Measurements from ENCODE around the gene GLYAT.

- no peak for TF ChIP-seq EZH2 (IDR thresholded peaks at IDR 0.05)
- no peak for TF ChIP-seq CTCF (IDR thresholded peaks at IDR 0.05)
- TF ChIP-seq EZH2phosphoT487 (IDR thresholded peaks at IDR 0.05) = no peak
These were observed 38.7 kb downstream of the GLYAT start for GRCh38 chr11:58693026-58693425.

Measured in neural progenitor cell (in vitro differentiated cells).